ENCODE measurements around the gene MYLK4. TPM values are rescaled to one million over a fixed set of nuclear protein-coding genes. Genes with fewer than 3 reads are reported as not detected.

MYLK4 gene
- total and polyA plus RNA-seq, 2 experiments from 2014 or later: 0.20 to 0.43 TPM

- H3K9me2 ChIP-seq (ENCODE audit: insufficient read depth): no peaks in the 10 kb centered on the region
- no peaks in the 10 kb centered on the region for H3K4me1 ChIP-seq (ENCODE audit: insufficient read depth)
- no peaks in the 10 kb centered on the region for H4K20me1 ChIP-seq (ENCODE audit: insufficient read depth)
- DNase-seq: no peak
- no peak overlapping the region for H3K4me2 ChIP-seq (ENCODE audit: unreplicated experiment)
- H2AFZ ChIP-seq: no peak overlapping the region
- no peaks in the 10 kb centered on the region for H3K79me2 ChIP-seq (ENCODE audit: insufficient read depth)
- no peak overlapping the region for H3K27ac ChIP-seq
- H3K9ac ChIP-seq: no peak overlapping the region
- in situ Hi-C loops (cut with MboI): no loop called here
- TF ChIP-seq EZH2 (IDR thresholded peaks at IDR 0.05; ENCODE audit: insufficient read depth, poor library complexity, severe bottlenecking): no peak
- H3K36me3 ChIP-seq (ENCODE audit: low read depth): no peaks in the 10 kb centered on the region
- no peak overlapping the region for H3K4me3 ChIP-seq
- 59 to 63% methylated on average over 7 of the region's 7 CpGs for WGBS, 2 experiments (ENCODE audit: low coverage in 1 of 2, low lambda C conversion rate in 2 of 2, missing lambda C conversion rate in 2 of 2)
- H3K27me3 ChIP-seq (replicated peaks; ENCODE audit: insufficient read depth): no peaks in the 10 kb centered on the region
- H3F3A ChIP-seq (ENCODE audit: insufficient read depth): no peaks in the 10 kb centered on the region
- H3K9me3 ChIP-seq (ENCODE audit: low read depth): no peaks in the 10 kb centered on the region
These were observed 4.1 kb downstream of the MYLK4 start for GRCh38 chr6:2746557-2747061.

- TF ChIP-seq EZH2phosphoT487 (IDR thresholded peaks at IDR 0.05; ENCODE audit: insufficient read depth, low read depth): no peak
- no peak for TF ChIP-seq EZH2 (IDR thresholded peaks at IDR 0.05; ENCODE audit: insufficient read depth, poor library complexity, severe bottlenecking)
- Histone ChIP-seq H3K36me3 (ENCODE audit: low read depth) (no peaks in the 10 kb centered on the region), H3K4me2 (ENCODE audit: unreplicated experiment) (no peak overlapping the region), H3K4me1 (ENCODE audit: insufficient read depth) (no peaks in the 10 kb centered on the region), H3K27me3 (replicated peaks; ENCODE audit: insufficient read depth) (no peaks in the 10 kb centered on the region), H3K9me3 (ENCODE audit: low read depth) (no peaks in the 10 kb centered on the region), H3K27ac (no peak overlapping the region), H3K4me3 (no peak overlapping the region), H3F3A (ENCODE audit: insufficient read depth) (no peaks in the 10 kb centered on the region), H3K79me2 (ENCODE audit: insufficient read depth) (no peaks in the 10 kb centered on the region), H4K20me1 (ENCODE audit: insufficient read depth) (no peaks in the 10 kb centered on the region), H2AFZ (no peak overlapping the region), H3K9me2 (ENCODE audit: insufficient read depth) (no peaks in the 10 kb centered on the region), H3K9ac (no peak overlapping the region)
- in situ Hi-C loops (cut with MboI): no loop called here
- 71 to 77% methylated on average over 4 of the region's 4 CpGs for WGBS, 2 experiments (ENCODE audit: low coverage in 1 of 2, low lambda C conversion rate in 2 of 2, missing lambda C conversion rate in 2 of 2)
- no peak for DNase-seq
These were observed 5.5 kb downstream of the MYLK4 start for GRCh38 chr6:2745246-2745645.

GRCh38 chr6:2744778-2745177 lies 5.9 kb downstream of the MYLK4 start:
- no peaks in the 10 kb centered on the region for H3K36me3 ChIP-seq (ENCODE audit: low read depth)
- H3K79me2 ChIP-seq (ENCODE audit: insufficient read depth): no peaks in the 10 kb centered on the region
- H2AFZ ChIP-seq: no peak overlapping the region
- no peaks in the 10 kb centered on the region for H3K27me3 ChIP-seq (replicated peaks; ENCODE audit: insufficient read depth)
- TF ChIP-seq EZH2 (IDR thresholded peaks at IDR 0.05; ENCODE audit: insufficient read depth, poor library complexity, severe bottlenecking) (no peak), EZH2phosphoT487 (IDR thresholded peaks at IDR 0.05; ENCODE audit: insufficient read depth, low read depth) (no peak)
- no peaks in the 10 kb centered on the region for H3K4me1 ChIP-seq (ENCODE audit: insufficient read depth)
- H3K9me3 ChIP-seq (ENCODE audit: low read depth): no peaks in the 10 kb centered on the region
- in situ Hi-C loops (cut with MboI): no loop called here
- no peak overlapping the region for H3K4me3 ChIP-seq
- H3K4me2 ChIP-seq (ENCODE audit: unreplicated experiment): no peak overlapping the region
- H3K9ac ChIP-seq: no peak overlapping the region
- no peak overlapping the region for H3K27ac ChIP-seq
- no peaks in the 10 kb centered on the region for H3F3A ChIP-seq (ENCODE audit: insufficient read depth)
- no peak for DNase-seq
- no peaks in the 10 kb centered on the region for H3K9me2 ChIP-seq (ENCODE audit: insufficient read depth)
- 79 to 88% methylated on average over 8 of the region's 8 CpGs for WGBS, 2 experiments (ENCODE audit: low coverage in 1 of 2, low lambda C conversion rate in 2 of 2, missing lambda C conversion rate in 2 of 2)
- H4K20me1 ChIP-seq (ENCODE audit: insufficient read depth): no peaks in the 10 kb centered on the region

- Histone ChIP-seq H3K27ac (no peak overlapping the region), H3K4me1 (ENCODE audit: insufficient read depth) (no peaks in the 10 kb centered on the region), H3K4me3 (no peak overlapping the region), H3F3A (ENCODE audit: insufficient read depth) (no peaks in the 10 kb centered on the region), H3K9me3 (ENCODE audit: low read depth) (no peaks in the 10 kb centered on the region), H4K20me1 (ENCODE audit: insufficient read depth) (no peaks in the 10 kb centered on the region), H3K27me3 (replicated peaks; ENCODE audit: insufficient read depth) (no peaks in the 10 kb centered on the region), H3K4me2 (ENCODE audit: unreplicated experiment) (no peak overlapping the region), H2AFZ (no peak overlapping the region), H3K79me2 (ENCODE audit: insufficient read depth) (no peaks in the 10 kb centered on the region), H3K36me3 (ENCODE audit: low read depth) (no peaks in the 10 kb centered on the region), H3K9me2 (ENCODE audit: insufficient read depth) (no peaks in the 10 kb centered on the region), H3K9ac (no peak overlapping the region)
- in situ Hi-C loops (cut with MboI): no loop called here
- no peak for TF ChIP-seq EZH2phosphoT487 (IDR thresholded peaks at IDR 0.05; ENCODE audit: insufficient read depth, low read depth)
- no peak for TF ChIP-seq EZH2 (IDR thresholded peaks at IDR 0.05; ENCODE audit: insufficient read depth, poor library complexity, severe bottlenecking)
- 74 to 79% methylated on average over 9 of the region's 9 CpGs for WGBS, 2 experiments (ENCODE audit: low coverage in 1 of 2, low lambda C conversion rate in 2 of 2, missing lambda C conversion rate in 2 of 2)
- peak; percentile 19 for DNase-seq
These were observed 6.4 kb downstream of the MYLK4 start for GRCh38 chr6:2744209-2744771.

Data from GM23248 (cell line).